RPMI7951 (cell line): Measurements from ENCODE around the gene NPAS3. TPM values are rescaled to one million over a fixed set of nuclear protein-coding genes. Genes with fewer than 3 reads are reported as not detected.

Experiments
- DNase-seq: peaks from one replicate; pipeline ENCODE4 v3.0.0-alpha.2; 2012; ENCODE audit warnings: low read depth
- total RNA-seq: library from RNA; depleted of rRNA; stranded (reverse); fragments of >200 nt; shearing (Covaris generic); gene quantifications from 2 replicates; pipeline ENCODE4 v1.2.3, GENCODE V29; 2014

NPAS3 gene
- total RNA-seq, 1 experiment from 2014 or later = 0.48 TPM

DNA sequence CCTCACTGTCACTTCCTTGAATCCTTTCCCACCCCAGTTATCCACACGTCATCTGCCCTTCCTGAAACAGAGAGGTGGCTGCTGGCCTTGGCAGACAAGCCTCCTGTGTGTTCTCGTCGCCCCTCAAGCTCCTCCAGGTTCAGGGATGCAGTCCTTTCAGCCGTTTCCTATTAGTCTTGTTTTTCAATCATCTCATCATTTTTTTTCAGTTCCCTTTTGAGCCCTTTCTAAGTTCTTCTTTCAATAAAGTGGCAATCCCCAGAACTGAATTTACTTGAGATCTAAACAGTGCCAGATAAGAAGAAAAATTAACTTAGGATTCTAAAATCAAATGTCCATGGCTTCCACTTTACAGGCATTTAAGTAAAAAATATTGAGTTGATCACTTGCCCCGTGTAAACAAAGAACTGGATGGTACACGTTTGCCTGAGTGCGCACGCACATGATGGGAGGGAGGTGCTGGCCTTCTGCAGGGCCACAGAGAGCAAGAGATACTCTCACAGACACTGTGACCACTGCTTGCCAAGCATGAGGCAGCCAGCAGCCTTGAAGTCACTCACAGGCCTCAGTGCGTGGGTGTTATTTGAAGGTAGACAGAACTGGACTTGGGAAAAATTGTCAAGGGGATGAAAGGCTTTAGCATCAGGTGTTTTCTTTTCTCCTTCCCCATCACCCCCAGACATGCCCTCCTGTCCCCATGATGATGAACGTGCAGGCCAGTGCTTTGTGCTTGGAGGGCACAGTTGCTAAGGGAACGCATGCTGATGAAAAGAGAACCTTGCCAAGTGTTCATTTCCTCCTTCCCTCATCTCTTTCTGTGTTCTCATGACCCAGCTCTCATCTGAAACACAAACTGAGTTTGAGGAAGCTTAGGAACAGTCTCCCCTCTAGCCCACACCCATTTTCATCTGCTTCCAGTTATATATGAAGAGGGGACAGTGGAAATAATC is 603.9 kb downstream of the NPAS3 start:
- no peak for DNase-seq

DNA sequence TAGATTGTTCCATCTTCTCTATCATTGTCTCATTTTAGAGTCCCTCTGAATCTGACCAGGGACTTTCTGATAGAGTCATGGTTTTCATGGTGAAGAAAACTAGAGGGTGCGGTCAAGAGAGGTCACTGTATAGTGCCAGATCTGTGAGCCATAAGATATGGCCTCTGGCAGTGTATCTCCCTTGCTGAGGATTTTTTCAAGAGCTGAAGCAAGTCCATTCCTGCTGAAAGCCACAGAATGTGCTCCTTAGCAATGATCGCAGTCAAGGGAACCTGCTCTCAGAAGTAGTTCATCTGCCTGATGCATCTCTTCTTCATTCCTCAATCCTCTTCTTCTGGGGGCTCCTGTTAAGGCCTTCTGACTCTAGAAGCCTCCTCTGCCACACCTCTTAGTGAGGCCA is 607.0 kb downstream of the NPAS3 start:
- DNase-seq = no peak

DNA sequence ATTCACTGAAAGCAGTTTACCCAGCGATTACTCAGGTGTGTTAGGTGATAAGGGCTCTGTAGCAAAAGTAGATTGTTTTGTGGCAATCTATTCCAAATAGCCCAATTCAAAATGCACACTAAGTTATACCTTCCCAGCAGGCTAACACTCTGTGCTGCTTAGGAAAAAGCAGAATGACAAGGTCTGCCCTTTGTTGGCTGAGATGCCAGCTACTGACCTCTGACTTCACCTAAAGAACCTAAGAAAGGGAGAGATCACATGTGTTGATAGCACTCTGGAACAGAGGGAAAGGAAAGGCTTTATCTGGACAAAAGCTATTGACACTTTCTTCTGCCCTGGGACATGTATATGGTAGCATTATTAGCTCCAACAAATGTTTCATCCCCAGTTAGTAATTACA is 609.9 kb downstream of the NPAS3 start:
- DNase-seq = no peak

DNA sequence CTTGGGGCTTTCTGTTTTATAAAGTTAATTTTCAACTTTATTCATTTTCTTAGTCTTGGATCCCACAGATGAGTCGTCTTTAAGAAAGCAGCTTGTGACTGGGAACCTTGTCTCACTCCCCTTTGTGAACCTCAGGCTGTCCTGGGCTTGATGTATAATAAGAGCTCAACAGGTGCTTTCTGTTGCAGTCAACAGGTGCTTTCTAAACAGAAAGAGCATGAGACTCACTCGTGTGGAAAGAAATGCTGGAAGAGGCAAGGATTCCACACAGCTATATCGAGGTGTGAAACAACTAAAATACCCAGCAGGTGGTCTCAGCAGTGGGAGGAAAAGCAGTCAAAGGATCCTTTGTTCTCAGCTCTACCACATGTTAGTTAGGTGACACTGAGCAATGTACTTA is 613.3 kb downstream of the NPAS3 start:
- no peak for DNase-seq

DNA sequence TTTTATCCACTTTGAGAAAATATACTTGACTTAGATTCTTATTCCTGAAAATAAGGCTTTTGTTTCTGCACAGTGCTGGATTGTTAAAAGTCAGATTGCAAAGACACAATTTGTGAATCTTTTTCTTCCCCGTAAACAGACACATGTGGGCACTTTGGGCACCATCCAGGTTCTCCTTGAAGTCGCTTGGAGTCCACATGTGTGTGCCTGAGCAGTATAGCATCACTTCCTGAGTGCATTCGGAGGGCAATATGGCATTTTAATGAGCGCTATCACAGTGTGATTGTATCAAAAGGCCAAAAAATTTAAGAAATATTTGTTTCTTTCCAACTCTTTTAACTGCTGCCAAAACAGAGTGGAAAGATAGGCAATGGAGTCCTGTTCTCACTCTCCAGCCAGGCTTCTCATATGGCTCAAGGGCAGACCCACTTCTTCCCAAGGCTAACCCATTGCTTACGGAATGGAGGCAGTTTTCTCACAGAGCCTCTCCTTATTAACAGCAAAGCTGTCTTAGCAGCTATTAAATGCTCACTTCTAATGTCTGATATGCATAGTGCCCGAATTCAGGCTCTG is 615.1 kb downstream of the NPAS3 start:
- DNase-seq = peak; percentile 13

DNA sequence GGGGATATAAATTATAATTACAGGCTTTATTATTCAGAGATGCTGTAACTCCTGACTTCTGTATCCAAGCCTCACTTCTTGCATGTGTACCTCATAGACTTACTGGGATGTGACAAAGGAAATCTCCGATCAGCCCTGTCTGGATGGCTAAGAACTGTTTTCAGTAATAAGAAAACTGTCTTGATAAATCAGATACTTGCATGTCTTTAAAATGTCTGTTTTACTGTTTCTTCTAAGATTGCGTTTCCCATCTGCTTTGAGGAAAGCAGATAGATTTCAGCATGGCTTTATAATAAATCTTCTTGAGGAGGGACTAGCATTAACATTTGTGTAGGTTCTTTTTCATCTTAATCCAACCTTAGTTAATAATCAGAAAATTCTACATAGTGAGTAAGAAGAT is 616.3 kb downstream of the NPAS3 start:
- no peak for DNase-seq

DNA sequence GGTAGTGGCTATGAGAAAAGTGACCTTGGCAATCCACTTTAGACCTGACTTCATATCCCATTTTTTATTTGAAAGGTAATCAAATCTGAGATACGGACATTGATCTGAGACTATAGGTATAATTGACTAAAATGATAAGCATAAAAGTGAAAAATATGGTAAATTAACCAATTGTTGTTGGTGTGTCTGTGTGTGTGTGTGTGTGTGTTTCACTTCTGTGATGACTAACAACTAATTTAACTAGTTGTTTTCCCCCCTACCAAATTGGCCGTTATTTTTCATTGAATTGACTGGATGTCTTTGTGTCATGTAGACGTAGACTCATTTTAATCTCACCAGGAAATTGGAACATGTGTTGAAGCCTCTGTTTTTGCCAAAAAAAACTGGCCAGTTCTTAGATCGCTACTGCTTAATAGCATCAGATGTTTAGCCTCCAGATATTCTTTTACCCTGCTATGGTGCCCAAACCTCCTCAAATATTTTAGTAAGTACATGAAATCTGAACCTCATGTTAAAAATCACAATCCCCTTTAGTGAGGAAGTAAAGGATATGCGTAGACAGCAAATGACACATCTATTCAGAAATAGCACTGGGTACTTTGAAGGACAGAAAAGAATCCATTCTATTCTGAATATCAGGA is 617.2 kb downstream of the NPAS3 start:
- peak; percentile 30 for DNase-seq

DNA sequence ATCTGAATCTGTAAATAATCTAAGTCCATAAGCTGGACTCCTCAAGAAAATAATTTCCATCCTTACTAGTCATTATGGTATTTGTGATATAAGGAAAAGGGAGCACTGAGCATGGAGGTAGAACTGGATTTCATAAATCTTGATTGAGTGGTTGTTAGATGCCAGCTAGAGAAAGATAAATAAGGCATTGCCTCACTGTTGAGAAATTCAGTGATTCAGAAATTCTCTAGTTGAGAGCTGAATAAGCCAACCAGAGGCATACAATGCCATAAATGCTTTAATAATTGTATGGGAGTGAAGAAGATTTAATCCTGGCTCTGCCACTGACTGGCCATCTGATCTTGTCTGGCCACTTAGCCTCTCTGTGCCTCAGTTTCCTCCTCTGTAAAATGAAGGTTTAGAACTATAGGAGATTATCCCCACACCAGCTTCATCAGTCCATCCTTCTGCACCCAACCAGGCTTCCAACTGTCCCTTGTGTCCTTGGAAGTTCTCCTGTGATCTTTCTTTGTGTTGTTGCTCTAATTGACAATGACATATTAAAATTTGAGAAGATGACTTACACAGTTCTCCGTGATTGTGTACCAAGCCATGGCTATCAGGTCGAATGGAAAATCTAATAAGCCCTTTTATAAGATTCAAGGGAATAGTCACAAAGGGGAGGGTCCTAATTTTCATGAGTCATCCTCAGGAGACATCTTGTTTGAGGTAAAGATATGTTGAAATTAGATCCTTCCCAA is 617.9 kb downstream of the NPAS3 start:
- no peak for DNase-seq

DNA sequence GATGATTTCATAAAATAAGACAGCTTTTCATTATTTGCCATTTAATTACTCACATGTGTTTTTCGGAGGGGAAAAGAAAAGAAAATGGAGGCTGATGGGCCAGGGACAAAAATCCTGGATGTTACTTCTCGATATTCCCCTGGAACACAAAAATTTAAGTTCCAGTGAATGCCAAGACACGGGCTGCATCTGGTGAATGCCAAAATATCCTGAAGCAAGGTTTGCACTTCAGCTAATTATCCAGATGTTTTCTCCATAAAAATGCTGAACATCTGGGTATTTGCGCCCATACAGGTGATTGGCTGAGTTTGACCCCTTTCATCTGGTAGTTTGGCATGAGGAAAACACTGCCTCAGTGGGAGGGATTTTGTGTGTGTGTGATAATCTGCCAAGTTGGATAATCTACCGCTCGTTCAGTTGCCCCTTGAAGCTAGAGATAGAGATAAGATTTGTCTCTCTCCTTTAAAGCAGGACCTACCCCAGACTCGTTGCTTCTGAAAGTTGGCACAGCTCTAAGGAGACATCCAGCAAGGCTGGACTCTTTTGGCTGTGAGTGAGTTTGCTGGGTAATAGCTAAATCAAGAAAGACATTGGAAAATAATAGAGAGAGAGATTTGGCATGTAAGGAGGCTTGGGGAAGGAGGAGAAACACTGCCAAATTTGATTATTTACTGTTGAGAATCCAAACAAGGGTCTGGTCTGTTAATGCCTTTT is 622.2 kb downstream of the NPAS3 start:
- no peak for DNase-seq

DNA sequence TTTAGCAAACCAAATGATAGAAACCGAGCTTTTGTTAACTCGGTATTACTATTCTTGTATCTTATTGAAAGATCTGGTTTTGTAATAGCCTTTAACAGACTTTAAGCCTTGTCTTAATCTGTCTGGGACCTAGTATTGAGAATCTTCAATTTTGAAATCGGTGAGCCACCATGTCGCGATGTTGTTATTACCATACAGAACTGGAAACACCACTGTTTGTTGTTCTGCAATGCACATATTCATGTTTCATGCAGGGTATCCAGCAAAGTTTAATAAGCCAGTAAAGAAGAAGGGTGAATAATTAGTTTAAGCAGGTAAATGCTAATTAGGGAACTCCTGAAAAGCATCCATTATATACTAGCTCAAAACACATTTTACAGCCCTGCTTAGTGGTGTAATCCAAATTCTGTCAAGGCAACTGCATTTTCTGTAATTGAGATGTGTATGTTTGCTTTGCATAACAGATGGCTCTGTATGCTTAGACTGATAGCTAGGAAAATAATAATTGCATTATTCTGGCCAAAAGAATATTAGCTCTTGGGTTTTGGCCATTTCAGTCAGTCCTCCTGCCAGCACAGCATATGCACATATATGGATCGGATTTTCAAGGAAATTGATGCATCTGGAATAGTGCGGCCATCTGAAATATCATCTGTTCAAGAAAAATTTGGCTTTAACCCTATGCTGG is 623.0 kb downstream of the NPAS3 start:
- no peak for DNase-seq

DNA sequence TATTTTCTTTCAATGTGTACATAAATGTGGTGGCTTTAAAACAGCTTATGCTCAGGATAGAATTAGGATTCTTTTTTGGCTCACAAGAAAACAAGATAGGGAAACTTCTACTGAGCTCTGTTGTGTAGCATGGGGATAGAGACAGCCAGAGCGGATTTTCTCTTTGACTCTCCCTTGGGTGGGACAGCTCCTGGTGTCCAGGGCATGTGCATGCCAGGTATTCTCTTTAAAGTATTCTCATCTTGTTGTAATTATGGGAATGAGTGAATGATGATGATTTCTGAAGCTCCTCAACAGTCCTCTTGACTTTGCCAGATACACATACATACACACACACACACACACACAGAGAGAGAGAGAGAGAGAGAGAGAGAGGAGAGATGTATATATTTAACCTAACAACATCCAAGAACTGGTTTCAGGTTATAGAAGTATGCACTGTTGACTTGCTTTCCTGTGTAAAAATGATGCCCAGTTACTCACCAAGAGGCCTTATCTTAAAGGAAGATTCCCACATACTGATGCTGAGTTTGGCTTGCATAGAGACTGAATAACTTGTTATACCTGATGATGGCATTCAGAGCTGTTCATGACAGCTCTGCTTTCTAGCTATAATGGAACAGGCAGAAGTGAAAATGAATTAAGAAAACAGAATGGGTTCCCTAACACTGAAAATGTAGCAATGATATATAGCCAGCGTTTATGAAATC is 624.7 kb downstream of the NPAS3 start:
- DNase-seq = no peak

DNA sequence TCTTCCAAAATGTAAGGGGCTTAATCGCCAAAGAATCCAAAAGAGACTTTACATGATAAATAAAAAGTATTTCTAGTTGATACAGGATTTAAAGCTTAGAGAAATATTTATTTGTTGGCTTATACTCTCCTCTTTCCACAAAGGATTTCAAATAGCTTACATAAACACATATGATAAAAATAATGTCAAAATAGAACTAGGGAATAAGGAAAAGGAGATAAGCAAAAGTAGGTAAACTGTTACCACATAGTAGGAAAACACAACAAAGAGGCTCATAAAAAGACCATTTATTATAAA is 625.2 kb downstream of the NPAS3 start:
- no peak for DNase-seq

DNA sequence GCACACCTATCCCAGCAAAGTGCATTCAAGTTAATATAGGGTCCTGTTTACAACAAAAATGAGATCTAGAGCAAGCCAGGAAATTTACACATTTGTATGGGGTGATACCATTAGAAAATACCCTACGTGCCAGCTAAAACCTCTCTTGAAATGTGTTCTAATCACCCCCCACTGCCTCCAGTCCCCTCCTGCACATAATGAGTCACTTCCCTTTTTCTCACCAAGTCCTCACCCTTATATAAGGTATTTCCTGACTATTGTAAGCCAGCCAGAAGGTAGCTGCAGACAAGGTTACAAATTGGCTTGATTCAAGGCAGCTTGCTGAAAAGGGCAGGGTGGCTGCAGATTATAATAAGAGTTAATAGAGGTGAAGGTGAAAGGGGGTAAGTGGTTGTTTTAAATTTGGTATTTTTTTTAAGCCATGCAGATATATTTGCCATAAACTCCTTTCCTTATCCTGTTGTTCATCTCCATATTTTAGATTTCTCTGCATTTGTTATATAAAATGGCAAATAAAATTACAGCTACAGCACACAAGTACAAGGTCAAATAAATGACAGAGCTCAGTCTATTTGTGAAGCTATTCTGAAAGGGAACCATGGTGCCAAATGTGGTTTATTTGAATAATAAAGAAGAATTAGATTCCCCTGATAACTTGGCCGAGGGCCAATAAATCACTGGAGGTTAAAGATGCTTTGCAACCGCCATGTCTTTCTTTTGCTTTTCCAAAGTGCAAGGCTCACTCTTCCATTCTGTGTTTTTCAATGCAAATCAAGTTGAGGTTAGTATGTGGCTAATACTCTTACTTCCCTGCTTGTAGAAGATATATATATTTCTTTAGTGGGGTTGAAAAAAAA is 626.3 kb downstream of the NPAS3 start:
- peak; percentile 70 for DNase-seq

DNA sequence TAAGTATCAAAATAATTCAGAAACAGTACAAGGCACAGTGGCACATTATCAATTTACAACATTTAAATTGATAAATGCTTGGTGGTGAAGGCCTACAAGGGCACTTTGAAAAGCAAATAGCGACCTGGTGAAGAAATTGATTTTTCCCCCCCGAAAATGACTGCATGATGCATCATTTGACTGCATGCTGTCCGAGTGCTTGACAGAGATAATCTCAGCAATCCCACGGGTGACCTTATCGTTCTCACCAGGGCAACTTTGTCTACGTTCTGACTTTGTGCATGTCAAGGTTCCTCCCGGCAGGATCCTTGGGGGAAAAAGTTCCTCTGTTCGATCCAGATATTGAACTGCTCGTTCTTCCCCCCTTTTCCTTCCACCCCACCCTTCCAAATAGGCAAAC is 627.4 kb downstream of the NPAS3 start:
- no peak for DNase-seq

DNA sequence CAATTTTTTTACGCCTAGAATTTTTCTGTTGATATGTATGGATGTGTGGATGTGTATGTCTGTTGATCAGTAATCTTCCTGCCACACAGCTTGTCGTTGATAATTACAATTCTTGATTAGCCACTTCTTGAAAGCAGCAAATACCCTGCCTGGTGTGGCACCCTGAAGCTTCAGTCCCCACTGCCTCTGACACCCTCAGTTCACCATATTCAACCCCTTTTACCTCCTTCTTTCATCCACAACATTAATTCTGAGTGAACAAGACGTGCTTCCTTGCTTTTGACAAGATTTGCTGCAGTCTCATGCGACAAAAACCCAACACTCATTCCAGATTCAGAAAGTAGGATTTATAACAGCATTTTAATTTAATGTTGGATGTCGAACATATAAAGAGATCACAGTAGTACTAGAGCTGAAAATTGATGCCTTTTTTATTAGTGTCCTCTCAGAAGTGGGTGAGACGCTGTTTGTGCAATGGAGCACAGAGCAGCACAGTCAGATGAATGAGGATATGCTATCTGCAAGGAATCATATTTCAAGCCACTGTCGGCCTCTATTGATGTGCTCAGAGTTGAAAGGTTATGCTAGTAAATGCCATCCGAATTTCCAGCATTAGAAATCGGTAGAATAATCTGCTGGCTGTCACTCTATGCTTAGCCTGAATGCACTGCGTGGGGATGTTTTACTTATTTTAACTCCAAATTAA is 628.5 kb downstream of the NPAS3 start:
- no peak for DNase-seq

DNA sequence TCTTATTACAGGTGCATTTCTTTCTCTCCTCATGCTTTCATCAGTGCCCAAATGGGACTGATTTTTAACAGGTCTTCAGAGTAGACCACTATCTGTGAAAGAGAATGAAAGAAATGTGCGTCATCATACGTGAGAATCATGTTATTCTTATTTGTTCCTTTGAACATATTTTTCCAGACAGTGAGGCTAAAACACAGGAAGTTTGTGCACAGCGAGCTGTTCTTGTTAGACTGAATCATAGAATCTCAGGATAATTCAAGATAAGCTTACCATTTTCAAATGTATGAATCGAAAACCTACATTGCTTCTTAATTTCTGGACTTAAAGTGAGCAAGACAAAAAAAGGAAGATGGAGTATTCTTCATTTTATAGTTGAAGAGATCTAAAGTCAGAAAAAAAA is 629.1 kb downstream of the NPAS3 start:
- peak; percentile 21 for DNase-seq

DNA sequence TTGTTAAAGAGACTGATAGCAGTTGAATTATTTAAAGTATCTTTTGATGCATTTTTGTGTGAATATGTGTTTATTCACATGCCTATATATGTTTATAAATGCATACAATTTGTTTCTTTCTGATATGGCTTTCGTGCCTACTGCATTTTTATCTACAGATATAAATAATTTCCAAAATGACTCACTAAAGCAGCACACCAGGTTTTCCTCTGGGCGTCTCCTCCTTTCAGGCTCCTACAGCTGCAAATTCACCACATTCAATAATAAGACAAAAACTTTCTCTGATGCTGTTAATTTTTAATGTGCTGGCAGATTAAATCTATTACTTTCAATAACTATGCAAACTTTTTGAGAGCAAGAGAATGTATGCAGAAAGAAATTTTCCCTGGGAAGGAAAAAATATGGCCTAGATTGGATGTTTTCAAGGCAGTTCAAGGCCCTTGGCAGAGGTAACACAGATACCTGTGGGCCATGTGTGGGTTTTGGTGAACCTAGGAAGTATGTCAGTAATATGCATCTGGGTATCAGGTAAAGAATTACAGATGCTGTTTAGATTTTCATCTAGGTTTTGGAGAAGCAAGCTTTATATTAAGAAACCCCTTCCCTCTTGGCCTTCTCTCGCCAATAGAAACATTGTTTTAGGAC is 630.4 kb downstream of the NPAS3 start:
- peak; percentile 23 for DNase-seq
